Testis (tissue), 2 donors: ENCODE results near the gene IFNE.

Source experiments
- POLR2A ChIP-seq: fragments of 450-650 bp; IDR thresholded peaks from one replicate; pipeline ENCODE4 v1.6.1; 2017; ENCODE audit warnings: antibody characterized with exemption, mild to moderate bottlenecking, moderate library complexity
- TF ChIP-seq, protein P1 (sequence below), 3 experiments: fragments of 450-650 bp in 2 of 3; fragments of 200-600 bp in 1 of 3; sonication (generic) in 1 of 3; IDR thresholded peaks; one replicate each; pipeline ENCODE4 v1.5.1; 2016 to 2019; ENCODE audit warnings: antibody characterized with exemption in 3 of 3, mild to moderate bottlenecking in 2 of 3, moderate library complexity in 1 of 3

DNA sequence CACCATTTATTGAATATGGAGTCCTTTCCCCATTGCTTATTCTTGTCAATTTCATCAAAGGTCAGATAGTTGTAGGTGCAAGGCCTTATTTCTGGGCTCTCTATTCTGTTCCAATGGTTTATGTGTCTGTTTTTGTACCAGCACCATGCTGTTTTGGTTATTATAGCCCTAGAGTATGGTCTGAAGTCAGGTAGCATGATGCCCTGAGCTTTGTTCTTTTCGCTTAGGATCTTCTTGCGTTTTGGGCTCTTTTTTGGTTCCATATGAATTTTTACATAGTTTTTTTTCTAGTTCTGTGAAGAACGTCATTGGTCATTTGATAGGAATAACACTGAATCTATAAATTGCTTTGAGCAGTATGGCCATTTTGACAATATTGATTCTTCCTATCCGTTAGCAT lies 40.2 kb upstream of the IFNE start:
- TF ChIP-seq, protein P1, sequence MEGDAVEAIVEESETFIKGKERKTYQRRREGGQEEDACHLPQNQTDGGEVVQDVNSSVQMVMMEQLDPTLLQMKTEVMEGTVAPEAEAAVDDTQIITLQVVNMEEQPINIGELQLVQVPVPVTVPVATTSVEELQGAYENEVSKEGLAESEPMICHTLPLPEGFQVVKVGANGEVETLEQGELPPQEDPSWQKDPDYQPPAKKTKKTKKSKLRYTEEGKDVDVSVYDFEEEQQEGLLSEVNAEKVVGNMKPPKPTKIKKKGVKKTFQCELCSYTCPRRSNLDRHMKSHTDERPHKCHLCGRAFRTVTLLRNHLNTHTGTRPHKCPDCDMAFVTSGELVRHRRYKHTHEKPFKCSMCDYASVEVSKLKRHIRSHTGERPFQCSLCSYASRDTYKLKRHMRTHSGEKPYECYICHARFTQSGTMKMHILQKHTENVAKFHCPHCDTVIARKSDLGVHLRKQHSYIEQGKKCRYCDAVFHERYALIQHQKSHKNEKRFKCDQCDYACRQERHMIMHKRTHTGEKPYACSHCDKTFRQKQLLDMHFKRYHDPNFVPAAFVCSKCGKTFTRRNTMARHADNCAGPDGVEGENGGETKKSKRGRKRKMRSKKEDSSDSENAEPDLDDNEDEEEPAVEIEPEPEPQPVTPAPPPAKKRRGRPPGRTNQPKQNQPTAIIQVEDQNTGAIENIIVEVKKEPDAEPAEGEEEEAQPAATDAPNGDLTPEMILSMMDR (IDR thresholded peaks at IDR 0.05): no peak
- no peak for TF ChIP-seq POLR2A
